Cardiac fibroblast (primary cell): ENCODE data around the gene THBD.

Experiments used
- DNase-seq, 2 donors: peaks; one replicate each; pipeline versions ENCODE4 v3.0.0 to v3.0.0-alpha.2; 2010; ENCODE audit warnings: low read depth in 2 of 2
- H3K4me3 ChIP-seq, 2 donors: replicated peaks in 1 of 2; 1 replicate in 1 of 2; 2 replicates in 1 of 2; pipeline ENCODE4 v1.5.1; 2011; ENCODE audit warnings: low read depth in 2 of 2, low read length in 2 of 2, mild to moderate bottlenecking in 2 of 2, moderate library complexity in 1 of 2
- CTCF ChIP-seq: IDR thresholded peaks from one replicate; pipeline ENCODE4 v1.5.1; 2011; ENCODE audit warnings: low read depth, mild to moderate bottlenecking, low read length, inconsistent platforms

Gene THBD

GRCh38 chr20:23084845-23085365, 35.4 kb upstream of the THBD start:
- no peak overlapping the region for H3K4me3 ChIP-seq
- DNase-seq, result no peak
- no peak for TF ChIP-seq CTCF

GRCh38 chr20:23084282-23084844, 34.9 kb upstream of the THBD start:
- no peak overlapping the region for H3K4me3 ChIP-seq
- DNase-seq, result no peak
- TF ChIP-seq CTCF, result no peak

GRCh38 chr20:23083553-23084220, 34.2 kb upstream of the THBD start:
- no peak for TF ChIP-seq CTCF
- no peak overlapping the region for H3K4me3 ChIP-seq
- no peak for DNase-seq

- peak in 1 of 2 donors; percentile 36 for DNase-seq
- no peak for TF ChIP-seq CTCF
- no peak overlapping the region for H3K4me3 ChIP-seq
Observed at GRCh38 chr20:23082846-23083552, 33.5 kb upstream of the THBD start.

GRCh38 chr20:23081263-23081819, 31.9 kb upstream of the THBD start:
- H3K4me3 ChIP-seq, result no peak overlapping the region
- no peak for DNase-seq
- TF ChIP-seq CTCF, result no peak

- no peak overlapping the region for H3K4me3 ChIP-seq
- no peak for TF ChIP-seq CTCF
- no peak for DNase-seq
Observed at GRCh38 chr20:23080521-23080920, 31.0 kb upstream of the THBD start.
